ENCODE results near the gene C19orf85. TPM values are rescaled to one million over a fixed set of nuclear protein-coding genes. Genes with fewer than 3 reads are reported as not detected.

C19orf85 gene
- not detected in 2 replicates for total RNA-seq

DNA sequence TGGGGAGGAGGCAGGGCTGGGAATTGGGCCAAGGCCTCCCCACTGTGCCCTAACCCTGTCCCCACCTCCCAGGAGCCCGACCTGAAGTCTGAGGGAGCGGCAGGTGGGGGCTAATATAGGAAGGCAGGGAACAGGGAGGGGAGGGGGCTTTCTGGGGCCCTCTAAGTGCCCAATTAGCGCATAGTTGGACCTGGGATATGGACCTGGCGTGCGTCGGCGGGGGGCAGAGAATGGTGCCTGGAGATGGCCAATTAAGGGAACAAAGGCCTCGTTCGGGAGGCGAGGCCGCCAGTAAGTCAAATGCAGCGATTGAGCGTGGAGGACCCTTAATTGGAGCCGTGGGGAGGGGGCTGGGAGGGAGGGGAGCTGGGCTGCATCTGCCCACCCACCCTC is at the start of gene C19orf85:
Gene C19orf85 (minus strand): TSS at position 90 of the 393 bp plus-strand sequence. CDS start 197 bp downstream, outside the sequence.

DNA sequence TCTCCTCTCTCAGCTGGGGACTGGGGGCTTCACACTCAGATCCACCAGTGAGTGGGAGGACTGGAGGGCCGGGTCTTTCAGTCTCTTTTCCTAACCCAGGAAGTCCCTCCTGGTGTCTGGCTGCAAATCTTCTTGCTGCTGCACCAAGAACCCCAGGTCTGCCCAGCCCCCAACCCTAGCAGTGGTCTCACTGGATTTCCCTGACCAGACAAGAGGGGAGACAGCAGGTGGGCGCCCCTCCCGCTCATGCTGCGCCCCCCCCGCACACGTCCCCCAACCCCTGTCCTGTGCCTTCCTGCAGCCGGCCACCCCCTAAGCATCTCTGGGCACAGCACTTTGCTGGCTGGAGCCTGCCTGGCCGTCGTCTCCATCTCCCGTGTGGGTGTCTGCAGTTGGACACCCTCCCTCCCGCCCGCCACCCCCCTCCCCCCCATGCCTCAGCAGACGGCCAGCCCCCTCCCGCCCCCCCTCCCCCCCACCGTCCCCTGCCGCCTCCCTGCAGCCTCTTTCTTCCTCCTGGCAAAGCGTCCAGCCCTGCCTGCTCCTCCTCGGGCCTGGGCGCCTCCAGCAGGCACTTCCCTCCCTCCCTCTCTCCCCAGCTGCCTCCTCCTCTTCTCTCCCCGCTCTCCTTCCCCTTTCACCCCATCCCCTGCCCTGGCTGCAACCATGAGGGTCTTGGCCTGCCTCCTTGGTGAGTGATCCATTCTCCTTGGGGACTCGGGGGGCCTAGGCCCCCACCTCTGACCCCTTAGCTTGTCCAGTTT is 23.6 kb upstream of the C19orf85 start, which contains the start of gene SSC5D:
Gene SSC5D (plus strand): TSS at position 513 of the 764 bp plus-strand sequence. CDS start 154 bp downstream, at position 667.

GRCh38 chr19:55484593-55485438 is 20.3 kb upstream of the C19orf85 start, which contains the start of gene NAT14:
NAT14 (plus strand) TSS chr19:55485188; CDS start chr19:55485709, 521 bp downstream.

GRCh38 chr19:55476100-55476775 is 11.7 kb upstream of the C19orf85 start, which contains the start of gene ZNF628:
ZNF628 (plus strand) TSS chr19:55476617; CDS start chr19:55479911, 3,294 bp downstream.

GRCh38 chr19:55461259-55461973 is 3.1 kb downstream of the C19orf85 start, which contains the start of gene ISOC2:
ISOC2 (minus strand) TSS chr19:55461642; CDS start chr19:55456486, 5,156 bp downstream.

DNA sequence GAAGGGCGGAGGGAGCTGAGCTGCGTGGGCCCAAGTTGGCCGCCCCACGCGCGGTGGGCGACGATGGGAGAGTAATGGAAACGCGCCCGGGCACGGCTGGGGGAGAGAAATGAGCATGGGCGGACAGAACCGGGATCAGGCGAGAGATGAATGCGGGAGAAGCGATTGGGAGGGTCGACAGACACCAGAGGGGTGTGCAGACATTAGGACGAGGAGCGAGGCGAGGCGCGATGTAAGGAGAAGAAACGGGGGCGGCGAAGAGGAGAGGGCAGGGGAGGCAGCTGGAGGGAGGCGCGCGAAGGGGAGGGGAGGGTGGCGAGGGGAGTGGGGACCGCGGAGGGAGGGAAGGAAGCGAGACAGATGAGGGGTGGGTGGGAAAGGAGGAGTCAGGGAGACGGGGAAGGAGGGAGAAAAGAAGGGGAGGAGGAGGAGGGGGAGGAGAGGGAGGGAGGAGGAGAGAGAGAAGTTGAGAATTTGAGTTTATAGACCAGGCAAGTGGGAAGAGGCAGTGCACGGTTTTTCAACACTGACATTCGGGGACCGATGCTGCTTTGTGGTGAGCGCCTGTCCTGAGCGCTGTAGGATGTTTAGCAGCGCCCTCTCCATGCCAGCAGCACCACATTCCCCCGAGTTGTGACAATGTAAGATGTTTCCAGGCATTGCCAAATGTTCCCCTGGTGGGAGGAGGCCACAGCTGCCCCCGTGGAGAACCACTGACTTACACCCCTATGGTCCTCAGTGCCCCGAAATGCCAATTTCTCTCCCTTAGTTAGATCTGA is 21.3 kb downstream of the C19orf85 start, which contains the start of gene SHISA7:
Gene SHISA7 (minus strand): TSS at position 256 of the 779 bp plus-strand sequence. CDS start 437 bp downstream, outside the sequence.

Other genes starting within 250 kb of the C19orf85 start
- gene TMEM86B, start 236.0 kb downstream of the C19orf85 start, total RNA-seq: 1.4 and 1.7 TPM in 2 replicates
- 43.8 and 52.8 TPM in 2 replicates for gene PPP6R1, start 205.7 kb downstream of the C19orf85 start, total RNA-seq
- 28.6 and 31.8 TPM in 2 replicates for gene HSPBP1, start 184.6 kb downstream of the C19orf85 start, total RNA-seq
- 1.6 TPM in 1 of 2 replicates, not detected in the other for gene BRSK1, start 180.8 kb downstream of the C19orf85 start, total RNA-seq
- gene TMEM150B, start 139.4 kb downstream of the C19orf85 start, total RNA-seq: not detected in 2 replicates
- gene KMT5C, start 124.9 kb downstream of the C19orf85 start, total RNA-seq: 5.0 and 5.7 TPM in 2 replicates
- 0.29 TPM in 1 of 2 replicates, not detected in the other for gene COX6B2, start 110.0 kb downstream of the C19orf85 start, total RNA-seq
- gene GARIN5B, start 101.5 kb downstream of the C19orf85 start, total RNA-seq: not detected in 2 replicates
- gene IL11, start 94.3 kb downstream of the C19orf85 start, total RNA-seq: not detected in 2 replicates
- not detected in 2 replicates for gene TMEM190, start 87.9 kb downstream of the C19orf85 start, total RNA-seq
- not detected in 2 replicates for gene TMEM238, start 80.5 kb downstream of the C19orf85 start, total RNA-seq
- gene RPL28, start 78.8 kb downstream of the C19orf85 start, total RNA-seq: 346 and 438 TPM in 2 replicates
- gene UBE2S, start 57.0 kb downstream of the C19orf85 start, total RNA-seq: 110 and 177 TPM in 2 replicates
- gene SHISA7, start 21.5 kb downstream of the C19orf85 start, total RNA-seq: not detected in 2 replicates
- gene ISOC2, start 3.1 kb downstream of the C19orf85 start, total RNA-seq: 33.5 and 43.0 TPM in 2 replicates
- gene ZNF628, start 11.9 kb upstream of the C19orf85 start, total RNA-seq: 2.4 and 3.2 TPM in 2 replicates
- 8.9 and 9.6 TPM in 2 replicates for gene NAT14, start 20.4 kb upstream of the C19orf85 start, total RNA-seq
- 0.27 and 0.79 TPM in 2 replicates for gene SSC5D, start 23.7 kb upstream of the C19orf85 start, total RNA-seq
- gene SBK2, start 72.4 kb upstream of the C19orf85 start, total RNA-seq: not detected in 2 replicates
- gene SBK3, start 80.8 kb upstream of the C19orf85 start, total RNA-seq: 0.27 and 0.65 TPM in 2 replicates
- gene ZNF579, start 116.1 kb upstream of the C19orf85 start, total RNA-seq: 4.1 and 5.1 TPM in 2 replicates
- 3.2 and 4.2 TPM in 2 replicates for gene FIZ1, start 134.8 kb upstream of the C19orf85 start, total RNA-seq
- 7.2 and 9.0 TPM in 2 replicates for gene ZNF524, start 135.5 kb upstream of the C19orf85 start, total RNA-seq
- 1.6 and 1.8 TPM in 2 replicates for gene ZNF865, start 140.9 kb upstream of the C19orf85 start, total RNA-seq
- gene ZNF784, start 159.8 kb upstream of the C19orf85 start, total RNA-seq: 2.0 and 2.4 TPM in 2 replicates
- gene ZNF580, start 176.3 kb upstream of the C19orf85 start, total RNA-seq: 5.1 and 6.7 TPM in 2 replicates
- 16.4 and 16.7 TPM in 2 replicates for gene ZNF581, start 178.9 kb upstream of the C19orf85 start, total RNA-seq
- 8.0 and 8.5 TPM in 2 replicates for gene CCDC106, start 183.5 kb upstream of the C19orf85 start, total RNA-seq
- gene U2AF2, start 190.3 kb upstream of the C19orf85 start, total RNA-seq: 171 and 192 TPM in 2 replicates
- gene EPN1, start 210.5 kb upstream of the C19orf85 start, total RNA-seq: 74.6 and 86.4 TPM in 2 replicates